ENCODE results near the gene ST3GAL4.

Gene ST3GAL4

DNA sequence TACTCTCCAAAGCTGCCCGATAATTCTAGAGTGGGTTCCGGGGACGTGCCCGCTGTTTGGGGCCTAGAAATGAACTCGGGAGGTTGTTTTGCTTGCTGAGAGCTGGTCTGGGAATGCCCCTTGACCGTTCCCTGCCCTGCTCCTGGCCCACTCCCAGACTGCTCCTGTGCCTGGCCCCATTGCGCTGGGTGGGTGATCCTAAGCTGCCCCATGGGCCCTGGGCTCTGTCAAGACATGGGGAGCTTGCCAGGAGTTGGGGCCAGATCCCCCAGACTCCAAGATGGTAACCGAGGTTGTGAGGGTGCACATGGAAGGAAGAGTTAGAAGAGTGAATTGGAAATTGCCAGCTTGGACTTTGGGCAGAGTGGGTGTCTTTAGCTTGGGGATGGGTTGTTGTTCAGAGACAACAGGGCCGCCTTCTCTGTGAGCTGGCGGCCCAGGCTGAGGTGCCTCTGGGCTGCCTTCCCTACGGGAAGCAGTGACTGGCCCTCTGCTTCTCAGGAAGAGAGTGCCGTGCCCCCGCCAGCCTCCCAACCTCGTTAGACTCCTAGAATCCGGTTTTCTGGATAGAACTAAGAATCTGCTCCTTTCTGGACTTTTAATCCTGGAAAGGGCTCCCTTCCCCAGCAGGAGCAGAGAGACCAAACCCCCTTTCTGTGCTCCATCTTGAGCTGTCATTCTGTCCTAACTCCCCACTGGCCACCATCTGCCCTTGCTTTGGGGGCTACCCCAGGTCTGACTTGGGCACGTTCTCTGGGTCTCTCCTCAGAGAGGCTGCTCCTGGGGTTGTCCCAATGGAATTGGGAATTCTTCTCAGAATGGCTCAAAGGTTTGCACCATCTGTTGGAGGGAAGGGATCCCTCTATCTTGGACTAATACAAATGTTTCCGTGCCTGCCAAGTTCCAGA, 1.8 kb downstream of the ST3GAL4 start:
- no peak for TF ChIP-seq ZFX (IDR thresholded peaks at IDR 0.05)
- TF ChIP-seq, protein P1, sequence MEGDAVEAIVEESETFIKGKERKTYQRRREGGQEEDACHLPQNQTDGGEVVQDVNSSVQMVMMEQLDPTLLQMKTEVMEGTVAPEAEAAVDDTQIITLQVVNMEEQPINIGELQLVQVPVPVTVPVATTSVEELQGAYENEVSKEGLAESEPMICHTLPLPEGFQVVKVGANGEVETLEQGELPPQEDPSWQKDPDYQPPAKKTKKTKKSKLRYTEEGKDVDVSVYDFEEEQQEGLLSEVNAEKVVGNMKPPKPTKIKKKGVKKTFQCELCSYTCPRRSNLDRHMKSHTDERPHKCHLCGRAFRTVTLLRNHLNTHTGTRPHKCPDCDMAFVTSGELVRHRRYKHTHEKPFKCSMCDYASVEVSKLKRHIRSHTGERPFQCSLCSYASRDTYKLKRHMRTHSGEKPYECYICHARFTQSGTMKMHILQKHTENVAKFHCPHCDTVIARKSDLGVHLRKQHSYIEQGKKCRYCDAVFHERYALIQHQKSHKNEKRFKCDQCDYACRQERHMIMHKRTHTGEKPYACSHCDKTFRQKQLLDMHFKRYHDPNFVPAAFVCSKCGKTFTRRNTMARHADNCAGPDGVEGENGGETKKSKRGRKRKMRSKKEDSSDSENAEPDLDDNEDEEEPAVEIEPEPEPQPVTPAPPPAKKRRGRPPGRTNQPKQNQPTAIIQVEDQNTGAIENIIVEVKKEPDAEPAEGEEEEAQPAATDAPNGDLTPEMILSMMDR (conservative IDR thresholded peaks at IDR 0.05), result no peak
- H3K27ac ChIP-seq, result no peak overlapping the region

GRCh38 chr11:126357969-126358762, 2.7 kb downstream of the ST3GAL4 start:
- TF ChIP-seq, protein P1 (conservative IDR thresholded peaks at IDR 0.05), result no peak
- TF ChIP-seq ZFX (IDR thresholded peaks at IDR 0.05), result no peak
- H3K27ac ChIP-seq, result no peak overlapping the region

- H3K27ac ChIP-seq, result no peak overlapping the region
- no peak for TF ChIP-seq ZFX (IDR thresholded peaks at IDR 0.05)
- TF ChIP-seq, protein P1 (conservative IDR thresholded peaks at IDR 0.05), result no peak
Measured at GRCh38 chr11:126358763-126359160, 3.3 kb downstream of the ST3GAL4 start.

DNA sequence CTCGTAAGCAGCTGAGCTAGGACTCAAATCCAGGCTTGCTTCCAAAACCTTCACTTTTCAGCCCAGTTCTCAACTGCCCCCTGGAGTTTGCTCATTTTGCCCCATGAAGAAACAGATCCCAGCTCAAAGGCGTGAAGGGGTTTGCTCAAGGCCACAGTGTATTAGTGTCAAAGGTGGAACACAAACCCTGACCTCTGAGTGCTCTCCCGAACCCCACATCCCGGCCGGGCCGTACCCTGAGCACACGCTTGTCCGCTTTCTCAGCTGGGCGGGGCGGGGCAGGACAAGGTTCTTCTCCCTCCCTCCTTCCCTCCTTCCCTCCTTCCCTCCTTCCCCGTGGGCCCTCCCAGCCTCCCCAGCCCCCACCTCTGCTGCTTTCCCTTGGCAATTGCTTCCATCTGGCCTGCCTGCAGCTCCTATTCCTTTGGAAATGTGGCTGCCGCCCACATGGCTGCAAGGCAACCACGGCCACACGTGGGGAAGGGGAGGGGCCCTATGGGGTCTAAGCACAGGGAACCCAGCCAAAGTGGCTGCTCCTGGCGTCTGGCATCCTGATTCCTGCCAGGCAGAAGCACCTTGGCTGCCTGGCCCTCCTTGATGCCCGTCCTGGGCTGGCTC, 4.1 kb downstream of the ST3GAL4 start:
- TF ChIP-seq, protein P1 (conservative IDR thresholded peaks at IDR 0.05), result no peak
- no peak for TF ChIP-seq ZFX (IDR thresholded peaks at IDR 0.05)

GRCh38 chr11:126360049-126360446, 4.6 kb downstream of the ST3GAL4 start:
- no peak overlapping the region for H3K27ac ChIP-seq

More for the DNA sequence above, 4.1 kb downstream of the ST3GAL4 start:
- H3K27ac ChIP-seq, result no peak overlapping the region

DNA sequence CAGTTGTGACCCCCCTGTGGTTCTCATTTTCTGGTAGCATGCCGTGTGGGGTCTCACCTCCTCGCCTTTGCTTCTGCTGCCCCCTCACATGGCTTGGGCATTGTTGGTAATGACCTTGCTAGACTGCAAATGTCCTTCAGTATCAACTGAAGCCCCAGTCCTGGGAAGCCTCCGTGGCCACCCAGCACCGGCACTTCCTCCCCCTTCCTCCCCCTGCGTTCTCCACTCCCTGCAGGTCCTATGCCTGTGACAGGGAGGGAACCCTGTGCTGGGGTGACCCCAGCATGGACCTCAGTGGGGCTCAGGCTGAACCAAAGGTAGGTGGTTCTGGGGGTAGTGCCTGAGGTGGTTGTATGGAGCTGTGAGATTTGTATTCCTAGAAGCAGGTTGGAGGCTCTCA, 5.9 kb downstream of the ST3GAL4 start:
- no peak overlapping the region for H3K27ac ChIP-seq
- TF ChIP-seq ZFX (IDR thresholded peaks at IDR 0.05), result no peak
- TF ChIP-seq, protein P1 (conservative IDR thresholded peaks at IDR 0.05), result no peak

More at GRCh38 chr11:126360049-126360446, 4.6 kb downstream of the ST3GAL4 start:
- TF ChIP-seq, protein P1 (conservative IDR thresholded peaks at IDR 0.05), result no peak
- no peak for TF ChIP-seq ZFX (IDR thresholded peaks at IDR 0.05)
